HG02852 (cell line): ENCODE data around the gene G0S2.
A peak's percentile ranks its signal among the peaks of the same experiment; 100 is the strongest.
"Not testable (repeated sequence)": the region's sequence is repeated elsewhere in the genome, so short reads cannot be mapped to it uniquely, and the experiment has no call there.

Source experiments
- ATAC-seq: cut with Tn5 transposase; IDR thresholded peaks from one replicate; pipeline ENCODE4 v1.9.1; 2021; ENCODE audit warnings: mild to moderate bottlenecking, moderate library complexity; ENCODE audit not compliant: unreplicated experiment

Gene G0S2

GRCh38 chr1:209675565-209676154 lies 448 bp downstream of the G0S2 start:
- no peak for ATAC-seq

DNA sequence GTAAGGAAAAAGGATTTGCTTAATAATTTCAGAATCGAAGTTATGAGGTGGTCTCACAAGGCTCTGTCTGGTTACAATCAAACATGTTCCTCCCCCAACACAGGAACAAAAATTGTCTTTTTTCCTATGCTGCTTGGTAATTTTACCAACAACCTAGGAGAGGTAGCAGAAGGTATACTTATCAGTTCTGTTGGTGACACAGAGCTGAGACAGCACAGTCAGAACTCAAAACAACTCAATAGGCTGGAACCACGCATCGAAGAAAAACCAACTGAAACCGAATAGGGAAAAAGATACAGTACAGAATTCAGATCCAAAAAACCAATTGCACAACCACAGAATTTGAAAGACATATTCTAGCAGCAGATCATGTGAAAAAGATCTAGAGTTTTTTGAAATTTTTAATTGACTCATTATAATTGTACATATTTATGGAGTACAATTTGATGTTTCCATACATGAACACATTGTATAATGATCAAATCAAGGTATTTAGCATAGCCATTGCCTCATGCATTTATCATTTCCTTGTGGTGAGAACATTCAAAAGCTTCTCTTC lies 3.8 kb downstream of the G0S2 start:
- no peak for ATAC-seq

GRCh38 chr1:209685821-209686220 lies 10.6 kb downstream of the G0S2 start:
- ATAC-seq: no peak

GRCh38 chr1:209686322-209686721 lies 11.1 kb downstream of the G0S2 start:
- ATAC-seq: no peak

DNA sequence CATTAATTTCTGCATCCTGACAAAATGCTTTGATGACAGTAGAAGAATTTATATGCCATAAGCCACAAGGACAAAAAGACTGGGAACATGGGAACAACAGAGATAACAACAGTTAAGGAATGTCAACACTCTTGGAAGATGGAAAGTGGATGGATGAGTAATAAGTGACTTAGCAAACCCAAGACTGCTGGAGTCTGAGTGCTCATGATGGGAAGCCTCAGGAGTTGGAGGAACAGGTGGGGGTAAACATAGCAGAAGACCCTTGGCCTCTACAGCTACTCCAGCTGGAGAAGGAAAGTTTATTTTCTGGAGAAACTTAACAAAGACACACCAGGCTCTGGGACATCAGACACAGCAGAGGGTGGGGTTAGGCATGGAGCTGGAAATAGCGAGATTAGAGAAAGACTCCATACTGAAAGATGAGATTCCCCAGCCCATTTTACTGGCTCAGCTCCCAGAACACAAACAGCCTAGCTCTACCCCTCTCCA lies 13.6 kb downstream of the G0S2 start:
- no peak for ATAC-seq

GRCh38 chr1:209689477-209689876 lies 14.3 kb downstream of the G0S2 start:
- ATAC-seq: no peak

DNA sequence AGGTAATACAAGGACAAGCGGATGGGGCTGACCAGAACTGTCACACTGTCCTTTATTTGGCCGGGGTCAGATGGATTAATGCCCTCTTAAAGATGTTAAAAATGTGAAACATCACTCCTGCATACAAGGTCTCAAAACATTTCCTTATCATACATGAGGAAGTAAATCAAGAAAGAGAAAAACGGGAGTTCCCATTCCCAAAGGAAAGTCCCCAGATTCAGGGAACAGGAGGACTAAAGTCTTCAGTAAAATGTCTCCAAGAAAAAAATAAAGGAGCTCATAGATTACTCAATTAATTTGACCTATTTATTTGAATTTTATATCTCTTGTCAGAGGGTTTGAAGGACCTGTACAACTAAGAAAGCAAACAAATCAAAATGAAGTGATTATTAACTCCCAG lies 16.0 kb downstream of the G0S2 start:
- ATAC-seq: no peak

DNA sequence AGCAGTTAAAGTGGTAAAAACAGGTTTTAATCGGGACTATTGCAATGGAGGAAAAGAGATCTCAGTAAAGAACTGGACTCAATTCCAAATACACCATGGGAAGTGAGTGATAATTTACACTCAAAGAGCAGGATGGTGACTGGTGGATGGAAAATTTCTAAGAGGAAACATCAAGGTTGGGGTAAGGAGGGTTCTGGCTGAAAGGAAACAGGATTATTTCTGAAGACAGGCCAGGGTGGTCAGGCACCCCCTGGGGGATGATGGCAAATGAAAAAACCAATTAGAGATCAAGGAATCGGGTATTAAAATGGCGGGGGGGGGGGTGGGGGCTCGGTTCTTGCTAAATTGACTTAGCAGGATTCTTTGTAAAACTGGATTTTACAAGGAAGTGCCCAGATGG lies 17.1 kb downstream of the G0S2 start:
- no peak for ATAC-seq

- ATAC-seq: peak; percentile 61
Measured at GRCh38 chr1:209692745-209693504, 17.7 kb downstream of the G0S2 start.

DNA sequence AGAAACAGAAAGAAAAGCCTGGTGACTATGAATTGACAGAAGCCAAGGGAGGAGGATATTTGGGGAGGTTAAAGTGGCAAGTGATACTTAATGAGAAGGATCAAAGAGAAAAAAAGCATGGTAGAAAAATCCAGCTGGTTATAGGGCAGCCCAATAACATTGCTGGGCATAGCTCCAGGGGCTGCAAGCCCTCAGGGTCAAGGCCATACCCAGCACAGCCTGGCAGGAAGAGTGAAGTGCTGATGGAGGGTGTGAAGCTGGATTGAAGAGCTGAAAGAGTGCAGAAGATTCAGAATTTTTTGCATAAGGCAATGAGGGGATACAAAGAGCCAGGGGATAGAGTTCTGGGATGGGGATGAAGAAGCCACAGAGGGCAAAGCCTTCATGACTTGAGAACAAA lies 21.5 kb downstream of the G0S2 start:
- no peak for ATAC-seq

GRCh38 chr1:209697126-209697525 lies 21.9 kb downstream of the G0S2 start:
- no peak for ATAC-seq

- ATAC-seq: not testable (repeated sequence)
Measured at GRCh38 chr1:209700686-209701085, 25.5 kb downstream of the G0S2 start.

GRCh38 chr1:209702832-209703231 lies 27.6 kb downstream of the G0S2 start:
- no peak for ATAC-seq

DNA sequence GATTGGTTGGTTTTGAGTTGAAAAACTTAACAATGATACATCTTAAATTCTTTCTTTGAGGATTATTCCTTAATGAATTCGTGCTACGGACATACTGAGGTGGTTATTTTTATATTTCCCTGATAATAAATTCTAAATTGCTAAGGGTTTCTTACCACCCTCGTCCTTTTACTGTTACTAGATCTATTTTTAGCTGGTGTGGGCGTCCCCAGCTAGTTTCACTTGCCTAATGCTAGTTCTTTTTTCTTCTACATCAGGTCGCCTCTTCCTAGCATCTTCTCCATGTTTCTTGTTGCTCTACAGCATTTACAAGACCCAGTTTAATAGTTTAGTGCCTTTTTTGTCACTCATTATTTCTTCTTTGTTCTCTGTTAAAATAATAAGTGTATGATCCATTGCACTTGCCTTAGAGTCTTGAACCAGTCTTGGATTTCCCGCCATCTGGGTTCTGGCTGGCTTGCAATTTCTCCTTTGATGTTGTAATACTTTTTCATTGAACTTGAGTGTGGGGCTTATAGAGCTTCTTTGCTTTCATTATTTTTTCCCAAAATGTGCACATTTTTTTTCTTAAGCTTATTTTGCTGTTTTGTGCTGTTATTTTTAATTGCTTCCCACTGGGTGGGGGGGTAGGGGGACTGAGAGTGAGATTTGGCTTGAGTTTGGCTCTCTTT lies 28.8 kb downstream of the G0S2 start:
- peak; percentile 66 for ATAC-seq

- ATAC-seq: no peak
Measured at GRCh38 chr1:209704584-209704983, 29.4 kb downstream of the G0S2 start, which contains the start of gene HSD11B1. TSS of gene HSD11B1 (plus strand) at chr1:209704846. CDS start at chr1:209704943, 97 bp downstream.

DNA sequence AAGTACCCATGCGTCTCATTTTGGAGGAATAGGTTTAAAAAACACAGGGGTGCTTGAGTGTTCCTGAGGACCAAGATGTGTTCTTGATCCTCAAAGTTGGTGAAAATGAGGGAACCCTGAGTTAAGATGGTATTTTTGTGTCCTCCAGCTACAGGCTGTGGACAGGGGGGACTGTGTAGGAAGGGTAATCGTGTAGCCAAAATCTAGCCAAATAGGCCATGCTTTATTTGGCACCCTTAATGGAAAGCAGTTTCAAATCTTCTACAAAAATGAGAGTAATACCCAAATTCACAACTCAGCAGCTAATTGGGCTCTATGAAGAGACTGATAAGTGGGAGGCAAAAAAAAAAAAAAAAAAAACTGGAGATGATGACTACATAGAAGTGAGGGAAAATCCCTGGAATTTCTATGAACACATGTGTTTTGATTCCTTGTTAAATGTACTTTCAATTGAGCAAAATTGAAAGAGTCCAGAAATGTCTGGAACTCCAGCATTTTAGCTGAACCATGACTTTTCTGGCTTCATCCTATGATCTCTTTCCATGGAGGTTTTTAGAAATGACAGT lies 29.9 kb downstream of the G0S2 start:
- ATAC-seq: no peak

DNA sequence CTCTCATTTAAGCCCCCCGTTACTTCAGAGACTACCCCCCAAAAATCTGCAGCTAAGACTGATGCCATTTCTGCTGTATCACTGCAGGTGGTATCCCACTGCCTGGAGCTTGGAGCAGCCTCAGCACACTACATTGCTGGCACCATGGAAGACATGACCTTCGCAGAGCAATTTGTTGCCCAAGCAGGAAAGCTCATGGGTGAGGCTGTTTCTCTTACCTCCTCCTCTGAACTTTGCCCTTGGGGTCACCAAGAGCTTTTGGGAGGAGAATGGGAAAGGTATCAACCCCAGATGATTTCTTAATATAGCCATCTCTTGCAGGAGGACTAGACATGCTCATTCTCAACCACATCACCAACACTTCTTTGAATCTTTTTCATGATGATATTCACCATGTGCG lies 31.4 kb downstream of the G0S2 start:
- no peak for ATAC-seq

- ATAC-seq: no peak
Measured at GRCh38 chr1:209707308-209707707, 32.1 kb downstream of the G0S2 start.

GRCh38 chr1:209708297-209708696 lies 33.1 kb downstream of the G0S2 start:
- no peak for ATAC-seq

GRCh38 chr1:209710093-209710492 lies 34.9 kb downstream of the G0S2 start:
- ATAC-seq: peak; percentile 68

DNA sequence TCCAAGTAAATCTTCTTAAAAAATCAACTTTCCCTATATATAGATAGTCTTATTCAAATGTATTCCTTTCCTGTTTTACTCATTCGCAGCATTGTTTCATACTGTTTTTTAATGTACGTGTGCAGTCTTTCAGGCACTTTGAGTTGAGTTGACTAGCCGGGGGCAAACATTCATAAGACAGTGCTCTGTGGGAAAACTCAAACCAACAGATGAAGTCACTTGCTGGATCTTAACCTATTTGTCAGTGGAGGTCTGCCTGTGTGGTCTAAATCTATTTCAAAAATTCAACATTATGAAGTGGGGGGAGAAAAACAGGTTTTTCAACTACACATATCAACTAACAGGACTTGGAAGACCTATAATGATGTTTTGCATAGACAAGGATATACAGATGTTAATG lies 35.6 kb downstream of the G0S2 start:
- no peak for ATAC-seq
